Activated CD8-positive, alpha-beta T cell treated with anti-CD3 and anti-CD28 coated beads for 36 hours (primary cell): ENCODE results near the gene KCNK10. TPM values are rescaled to one million over a fixed set of nuclear protein-coding genes. Genes with fewer than 3 reads are reported as not detected.

Experiments used
- ATAC-seq: fragments of 200-7000 bp; cut with Tn5 transposase; one replicate; pipeline ENCODE4 v1.10.0; 2021; ENCODE audit warnings: mild to moderate bottlenecking, moderate library complexity
- CTCF ChIA-PET: fragments of 350-600 bp; sonication (Branson Sonifier 250); formaldehyde crosslinking; loops from one replicate; lab custom pipeline; 2021; ENCODE audit warnings: antibody characterized with exemption; lab: Charles Lee
- POLR2A ChIA-PET: fragments of 350-600 bp; sonication (Branson Sonifier 250); formaldehyde crosslinking; loops from one replicate; lab custom pipeline; 2021; ENCODE audit warnings: antibody characterized with exemption; lab: Charles Lee
- DNase-seq: peaks from one replicate; pipeline ENCODE4 v3.0.0-alpha.2; 2020
- H3K27ac Mint-ChIP-seq: one replicate; pipeline ENCODE4 v1.8.0; 2021; ENCODE audit warnings: mild to moderate bottlenecking, mixed read lengths
- H3K27me3 Mint-ChIP-seq: one replicate; pipeline ENCODE4 v1.8.0; 2021; ENCODE audit warnings: mixed read lengths
- H3K36me3 Mint-ChIP-seq: one replicate; pipeline ENCODE4 v1.8.0; 2021; ENCODE audit warnings: low read depth, mixed read lengths
- H3K4me1 Mint-ChIP-seq: one replicate; pipeline ENCODE4 v1.8.0; 2021; ENCODE audit warnings: low read depth, mixed read lengths
- H3K4me3 Mint-ChIP-seq: one replicate; pipeline ENCODE4 v1.8.0; 2021; ENCODE audit warnings: mild to moderate bottlenecking, moderate library complexity, mixed read lengths
- H3K9me3 Mint-ChIP-seq: one replicate; pipeline ENCODE4 v1.8.0; 2021; ENCODE audit warnings: mixed read lengths
- intact Hi-C: fragments of 100-400 bp; cut with micrococcal nuclease; formaldehyde crosslinking; loops from one replicate; pipeline ENCODE4 v1.10.0; 2022
- total RNA-seq, 2 experiments: library from RNA; stranded (reverse); gene quantifications; one replicate each; pipeline ENCODE4 v1.2.3, GENCODE V29; 2021
- TF ChIP-seq, protein P1 (sequence below): fragments of 200-600 bp; IDR thresholded peaks from one replicate; pipeline ENCODE4 v1.8.0; 2022; ENCODE audit warnings: antibody characterized with exemption, mild to moderate bottlenecking

KCNK10 gene
- total RNA-seq, 2 experiments from 2014 or later, result not detected

DNA sequence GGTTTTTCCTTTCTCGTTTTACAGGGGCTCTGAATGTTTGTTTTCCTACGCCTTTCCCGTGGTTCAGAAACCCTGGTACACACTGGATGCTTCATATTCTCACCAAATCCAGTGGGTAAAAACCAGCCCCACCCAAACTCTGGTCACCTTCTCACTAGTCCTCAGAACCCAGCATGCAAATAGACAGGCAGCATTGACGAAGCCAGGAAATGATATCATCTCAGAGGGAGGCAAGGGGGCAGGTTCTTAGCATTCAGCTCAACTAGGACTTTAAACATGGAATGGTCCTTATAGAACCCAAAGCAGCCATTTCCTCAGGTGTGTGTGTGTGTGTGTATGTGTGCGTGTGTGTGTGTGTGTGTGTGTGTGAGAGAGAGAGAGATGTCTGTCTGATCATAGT lies 142.0 kb downstream of the KCNK10 start:
- H3K27ac Mint-ChIP-seq, result no peak overlapping the region
- ChIA-PET POLR2A (no interaction called here), CTCF (interaction anchor here (1.2 to 1.6 kb wide), 5 partner anchors 10 to 236 kb away, joined by 3 to 8 read pairs (median 4); no protein-coding TSS in a partner anchor)
- no peaks in the 10 kb centered on the region for H3K36me3 Mint-ChIP-seq
- H3K4me1 Mint-ChIP-seq, result peaks cover 8% of the 10 kb centered on the region
- H3K27me3 Mint-ChIP-seq, result no peaks in the 10 kb centered on the region
- ATAC-seq, result no peak
- peak; percentile 11 for DNase-seq
- TF ChIP-seq, protein P1, sequence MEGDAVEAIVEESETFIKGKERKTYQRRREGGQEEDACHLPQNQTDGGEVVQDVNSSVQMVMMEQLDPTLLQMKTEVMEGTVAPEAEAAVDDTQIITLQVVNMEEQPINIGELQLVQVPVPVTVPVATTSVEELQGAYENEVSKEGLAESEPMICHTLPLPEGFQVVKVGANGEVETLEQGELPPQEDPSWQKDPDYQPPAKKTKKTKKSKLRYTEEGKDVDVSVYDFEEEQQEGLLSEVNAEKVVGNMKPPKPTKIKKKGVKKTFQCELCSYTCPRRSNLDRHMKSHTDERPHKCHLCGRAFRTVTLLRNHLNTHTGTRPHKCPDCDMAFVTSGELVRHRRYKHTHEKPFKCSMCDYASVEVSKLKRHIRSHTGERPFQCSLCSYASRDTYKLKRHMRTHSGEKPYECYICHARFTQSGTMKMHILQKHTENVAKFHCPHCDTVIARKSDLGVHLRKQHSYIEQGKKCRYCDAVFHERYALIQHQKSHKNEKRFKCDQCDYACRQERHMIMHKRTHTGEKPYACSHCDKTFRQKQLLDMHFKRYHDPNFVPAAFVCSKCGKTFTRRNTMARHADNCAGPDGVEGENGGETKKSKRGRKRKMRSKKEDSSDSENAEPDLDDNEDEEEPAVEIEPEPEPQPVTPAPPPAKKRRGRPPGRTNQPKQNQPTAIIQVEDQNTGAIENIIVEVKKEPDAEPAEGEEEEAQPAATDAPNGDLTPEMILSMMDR, result no peak
- intact Hi-C loops, result loop anchor here (10.0 kb wide), 1 partner anchor 374 kb away; the partner anchor contains the start of gene PTPN21
- H3K4me3 Mint-ChIP-seq, result no peak overlapping the region
- no peaks in the 10 kb centered on the region for H3K9me3 Mint-ChIP-seq

DNA sequence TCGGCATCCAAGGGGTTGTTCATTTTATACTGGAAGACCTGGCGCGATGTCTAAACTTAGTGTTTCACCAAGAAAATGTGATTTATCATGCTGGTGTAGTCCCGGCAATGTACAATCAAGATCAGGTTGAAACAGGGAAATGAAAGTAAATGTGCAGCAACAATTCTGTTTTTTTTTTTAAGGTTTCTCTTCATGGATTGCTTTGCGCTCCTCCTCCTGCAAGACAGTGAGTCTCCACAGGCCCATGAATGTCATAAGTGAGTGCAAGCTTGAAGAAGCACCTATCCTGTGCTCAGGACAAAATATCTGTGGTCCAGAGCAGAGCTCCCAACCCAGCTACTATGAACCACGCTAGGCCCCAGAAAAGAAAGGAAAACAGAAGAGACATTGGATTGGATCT lies 143.4 kb downstream of the KCNK10 start:
- ChIA-PET CTCF (interaction anchor here (0.8 to 2.0 kb wide), 3 partner anchors 10 to 234 kb away, joined by 4 to 11 read pairs (median 9); no protein-coding TSS in a partner anchor), POLR2A (no interaction called here)
- TF ChIP-seq, protein P1, result no peak
- Mint-ChIP-seq H3K36me3 (no peaks in the 10 kb centered on the region), H3K27me3 (no peaks in the 10 kb centered on the region), H3K4me3 (no peak overlapping the region), H3K4me1 (peaks cover 8% of the 10 kb centered on the region), H3K27ac (no peak overlapping the region), H3K9me3 (no peaks in the 10 kb centered on the region)
- DNase-seq (no peak), ATAC-seq (no peak)
- intact Hi-C loops, result loop anchor here (10.0 kb wide), 1 partner anchor 375 kb away; the partner anchor contains the start of gene PTPN21

DNA sequence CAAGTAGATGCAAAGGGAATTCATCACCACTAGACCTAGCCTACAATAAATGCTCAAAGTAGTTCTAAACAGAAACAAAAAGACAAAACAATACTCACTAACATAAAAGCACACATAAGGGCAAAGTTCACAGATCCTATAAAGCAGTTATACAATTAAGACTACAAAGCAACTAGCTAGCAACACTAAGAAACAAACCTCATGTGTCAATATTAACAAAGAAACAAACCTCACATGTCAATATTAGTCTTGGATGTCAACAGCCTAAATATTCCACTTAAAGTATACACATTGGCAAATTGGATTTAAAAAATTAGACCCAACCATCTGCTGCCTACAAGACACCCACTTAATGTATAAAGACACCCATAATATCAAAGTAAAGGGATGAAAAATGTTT lies 152.7 kb downstream of the KCNK10 start:
- Mint-ChIP-seq H3K36me3 (no peaks in the 10 kb centered on the region), H3K27ac (no peak overlapping the region), H3K27me3 (peaks cover 13% of the 10 kb centered on the region), H3K4me3 (no peak overlapping the region), H3K4me1 (peaks cover 5% of the 10 kb centered on the region), H3K9me3 (no peaks in the 10 kb centered on the region)
- intact Hi-C loops, result no loop called here
- TF ChIP-seq, protein P1, result no peak
- no peak for DNase-seq
- POLR2A ChIA-PET, result interaction anchor here (1.1 kb wide), 1 partner anchor 18 kb away, joined by 3 read pairs; no protein-coding TSS in a partner anchor
- ATAC-seq, result no peak
- CTCF ChIA-PET, result interaction anchor here (1.4 to 2.9 kb wide), 3 partner anchors 19 to 224 kb away, joined by 5 to 86 read pairs (median 8); no protein-coding TSS in a partner anchor

DNA sequence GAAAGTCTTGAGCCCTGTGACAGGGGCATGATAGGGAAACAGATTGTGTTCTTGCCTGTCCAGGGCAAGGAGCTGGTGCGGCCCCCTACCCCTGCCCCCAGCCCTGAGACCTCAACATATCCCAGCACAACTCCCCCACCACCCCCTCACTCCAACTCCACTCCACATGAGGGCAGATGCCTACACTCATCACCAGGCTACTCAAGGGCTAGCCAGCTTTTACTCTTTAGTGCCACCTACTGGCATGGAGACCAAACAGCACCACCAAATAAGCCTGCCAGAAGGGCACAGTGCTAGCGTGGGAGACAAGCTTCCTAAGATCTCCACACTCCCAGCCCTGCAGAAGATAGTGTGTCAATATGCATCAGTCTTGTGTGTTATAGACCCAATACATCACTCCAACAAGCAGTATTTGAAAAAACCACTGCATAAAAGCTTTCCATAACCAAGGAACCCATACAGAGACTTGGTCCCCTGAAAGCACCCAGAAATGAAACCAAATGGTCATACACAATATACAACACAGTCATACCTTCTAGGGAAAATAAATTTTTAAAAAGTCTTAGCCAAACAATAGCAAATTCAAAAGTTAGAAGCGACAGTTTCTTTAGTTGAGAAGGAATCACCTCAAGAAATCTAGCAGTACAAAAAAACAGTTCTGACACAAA lies 154.4 kb downstream of the KCNK10 start:
- DNase-seq (peak; percentile 70), ATAC-seq (peak; percentile 94)
- peaks cover 13% of the 10 kb centered on the region for H3K27me3 Mint-ChIP-seq
- peaks cover 13% of the 10 kb centered on the region for H3K4me1 Mint-ChIP-seq
- no peak overlapping the region for H3K4me3 Mint-ChIP-seq
- no peaks in the 10 kb centered on the region for H3K9me3 Mint-ChIP-seq
- intact Hi-C loops, result loop anchor here (5.0 kb wide), 1 partner anchor 161 kb away; the partner anchor contains the start of gene GPR65
- CTCF ChIA-PET, result interaction anchor here (0.5 to 2.9 kb wide), 38 partner anchors 9 to 384 kb away, joined by 3 to 86 read pairs (median 4); no protein-coding TSS in a partner anchor
- no peak overlapping the region for H3K27ac Mint-ChIP-seq
- POLR2A ChIA-PET, result interaction anchor here (0.6 to 0.7 kb wide), 2 partner anchors 76 to 173 kb away, joined by 3 read pairs; no protein-coding TSS in a partner anchor
- TF ChIP-seq, protein P1, result peak; percentile 74
- no peaks in the 10 kb centered on the region for H3K36me3 Mint-ChIP-seq
